Lower leg skin (tissue), 3 donors: ENCODE results near the gene TAT.

Experiments
- POLR2A ChIP-seq, 2 donors: fragments of 450-650 bp; IDR thresholded peaks; one replicate each; pipeline ENCODE4 v1.6.1; 2016 to 2017; ENCODE audit warnings: antibody characterized with exemption in 2 of 2, mild to moderate bottlenecking in 1 of 2, moderate library complexity in 1 of 2
- TF ChIP-seq, protein P1 (sequence below), 3 donors: fragments of 450-650 bp; IDR thresholded peaks; one replicate each; pipeline ENCODE4 v1.5.1; 2016; ENCODE audit warnings: antibody characterized with exemption in 3 of 3, mild to moderate bottlenecking in 3 of 3, moderate library complexity in 2 of 3

- TF ChIP-seq, protein P1, sequence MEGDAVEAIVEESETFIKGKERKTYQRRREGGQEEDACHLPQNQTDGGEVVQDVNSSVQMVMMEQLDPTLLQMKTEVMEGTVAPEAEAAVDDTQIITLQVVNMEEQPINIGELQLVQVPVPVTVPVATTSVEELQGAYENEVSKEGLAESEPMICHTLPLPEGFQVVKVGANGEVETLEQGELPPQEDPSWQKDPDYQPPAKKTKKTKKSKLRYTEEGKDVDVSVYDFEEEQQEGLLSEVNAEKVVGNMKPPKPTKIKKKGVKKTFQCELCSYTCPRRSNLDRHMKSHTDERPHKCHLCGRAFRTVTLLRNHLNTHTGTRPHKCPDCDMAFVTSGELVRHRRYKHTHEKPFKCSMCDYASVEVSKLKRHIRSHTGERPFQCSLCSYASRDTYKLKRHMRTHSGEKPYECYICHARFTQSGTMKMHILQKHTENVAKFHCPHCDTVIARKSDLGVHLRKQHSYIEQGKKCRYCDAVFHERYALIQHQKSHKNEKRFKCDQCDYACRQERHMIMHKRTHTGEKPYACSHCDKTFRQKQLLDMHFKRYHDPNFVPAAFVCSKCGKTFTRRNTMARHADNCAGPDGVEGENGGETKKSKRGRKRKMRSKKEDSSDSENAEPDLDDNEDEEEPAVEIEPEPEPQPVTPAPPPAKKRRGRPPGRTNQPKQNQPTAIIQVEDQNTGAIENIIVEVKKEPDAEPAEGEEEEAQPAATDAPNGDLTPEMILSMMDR (IDR thresholded peaks at IDR 0.05), result no peak
- no peak for TF ChIP-seq POLR2A (IDR thresholded peaks at IDR 0.05)
Measured at GRCh38 chr16:71547168-71547567, 29.7 kb downstream of the TAT start.
